EL (cell line): ENCODE data around the gene AGT.

Experiments
- DNase-seq: peaks from one replicate; pipeline ENCODE4 v3.0.0-alpha.2; 2016

Gene AGT

DNA sequence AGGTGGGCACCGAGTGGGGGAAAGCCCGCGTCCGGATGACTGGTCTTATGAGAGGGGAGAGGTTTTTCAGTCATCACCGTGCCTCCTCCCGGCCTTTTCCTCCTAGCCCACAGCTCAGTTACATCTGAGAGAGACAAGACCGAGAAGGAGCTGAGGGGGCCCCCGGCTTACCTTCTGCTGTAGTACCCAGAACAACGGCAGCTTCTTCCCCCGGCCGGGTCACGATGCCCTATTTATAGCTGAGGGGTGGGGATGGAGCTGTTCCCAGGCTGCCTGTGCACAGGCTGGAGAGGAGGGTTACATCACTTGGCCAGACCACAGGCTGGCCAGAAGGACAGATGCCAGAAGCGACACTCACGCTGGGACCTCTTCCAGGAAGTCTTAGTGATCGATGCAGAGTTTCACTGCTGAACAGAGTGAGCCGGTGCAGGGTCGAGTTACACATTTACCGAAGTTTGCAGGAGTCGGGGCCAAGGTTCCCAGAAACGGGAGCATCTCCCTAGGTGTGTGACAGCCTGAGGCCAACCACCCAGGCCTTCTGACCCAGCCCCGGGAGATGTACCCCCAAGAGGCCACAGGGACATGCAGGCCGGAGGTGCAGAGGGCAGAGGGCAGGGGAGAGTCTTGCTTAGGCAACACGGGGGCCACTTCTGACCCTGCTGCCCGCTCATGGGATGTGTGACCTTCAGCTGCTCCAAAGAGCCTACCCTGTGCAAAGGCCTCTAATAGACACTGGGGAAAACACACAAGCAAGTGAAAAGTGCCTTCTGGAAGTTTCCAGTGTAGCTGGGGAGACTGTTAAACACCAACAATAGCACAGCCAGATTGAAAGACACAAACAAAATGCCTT lies at the start of gene AGT:
AGT (minus strand) TSS at position 208 of the 850 bp plus-strand sequence. CDS start 3,299 bp downstream, outside the sequence.
- peak; percentile 81 for DNase-seq

DNA sequence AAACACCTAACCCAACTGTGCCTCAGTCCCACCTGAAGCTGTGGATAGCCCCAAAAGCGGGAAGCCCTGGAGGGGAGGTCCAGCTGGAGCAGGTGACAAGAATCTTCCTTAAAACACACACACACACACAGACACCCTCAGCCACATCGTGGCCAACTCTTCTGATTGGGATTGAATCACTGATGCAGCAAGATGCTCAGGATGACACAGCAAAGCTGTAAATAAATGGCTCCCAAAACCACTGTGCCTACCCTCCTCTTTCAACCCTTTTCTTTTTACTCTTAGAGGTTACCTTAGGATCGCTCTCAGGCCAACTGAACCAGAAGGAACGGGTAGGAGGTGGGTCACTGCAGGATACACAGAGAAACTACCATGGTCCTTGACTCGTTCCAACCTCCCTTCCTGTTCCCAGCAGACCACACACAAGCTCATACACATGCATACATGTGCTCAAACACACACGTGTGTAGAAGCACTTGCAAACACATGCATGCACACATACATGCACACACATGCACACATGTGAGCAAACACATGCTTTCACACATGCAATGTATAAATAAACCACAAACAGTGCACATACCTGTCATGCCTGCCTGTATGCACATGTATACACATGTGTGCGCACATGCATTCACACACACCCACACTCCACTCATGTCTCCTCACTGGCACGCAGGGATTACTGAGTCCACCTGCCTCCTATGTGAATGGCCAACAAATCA lies 47.7 kb upstream of the AGT start:
- DNase-seq, result no peak

DNA sequence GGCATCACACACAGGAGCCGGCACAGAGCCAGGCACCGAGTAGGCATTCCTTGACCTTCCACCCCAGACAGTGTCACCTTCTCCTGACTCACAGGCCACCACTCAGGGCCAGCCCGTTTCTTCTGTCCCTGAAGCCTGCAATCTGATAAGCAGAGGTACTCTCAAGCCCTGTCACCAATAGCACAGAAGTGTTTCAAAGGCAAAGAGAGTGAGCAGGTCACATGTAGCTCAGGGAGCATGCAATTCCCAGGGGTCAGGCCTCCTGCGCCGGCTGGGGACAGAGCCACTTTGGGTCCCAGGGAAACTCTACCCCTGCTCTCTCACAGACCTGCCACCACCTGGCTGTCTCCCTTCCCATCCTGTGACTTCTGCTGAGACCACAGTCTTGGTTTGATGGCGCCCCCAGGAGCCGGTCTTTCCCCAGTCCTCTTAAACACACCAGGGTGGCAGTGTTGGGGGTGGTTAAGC lies 46.5 kb upstream of the AGT start:
- DNase-seq, result no peak

DNA sequence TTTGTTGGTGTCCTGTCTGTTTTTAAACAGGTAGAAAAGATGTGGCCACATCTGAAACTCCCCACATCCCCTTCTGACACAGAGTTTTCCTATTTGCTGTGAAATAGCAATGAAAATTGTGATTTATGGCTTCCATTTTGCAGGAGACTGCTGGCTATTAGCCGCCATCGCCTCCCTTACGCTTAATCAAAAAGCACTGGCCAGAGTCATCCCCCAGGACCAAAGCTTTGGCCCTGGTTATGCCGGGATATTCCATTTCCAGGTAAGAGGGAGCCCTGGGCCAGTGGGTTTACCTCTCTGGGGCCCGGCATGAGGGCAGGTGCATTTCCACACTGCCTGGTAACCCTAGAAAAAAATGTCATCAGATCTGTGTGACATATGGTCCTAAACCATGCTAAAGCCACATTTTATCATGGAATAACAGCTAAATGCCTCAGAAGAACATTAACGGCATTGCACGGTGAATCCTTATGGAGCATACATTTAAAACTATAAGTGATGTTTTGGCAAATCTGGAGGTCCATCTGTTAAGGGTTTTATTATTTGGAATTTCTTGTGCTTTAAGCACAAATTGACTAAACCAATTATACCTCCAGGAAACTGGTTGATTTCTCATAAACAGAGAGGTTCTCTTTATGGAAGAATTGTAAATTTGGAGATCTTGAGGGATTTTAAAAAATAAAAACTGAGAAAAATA lies 45.6 kb upstream of the AGT start:
- DNase-seq, result no peak

DNA sequence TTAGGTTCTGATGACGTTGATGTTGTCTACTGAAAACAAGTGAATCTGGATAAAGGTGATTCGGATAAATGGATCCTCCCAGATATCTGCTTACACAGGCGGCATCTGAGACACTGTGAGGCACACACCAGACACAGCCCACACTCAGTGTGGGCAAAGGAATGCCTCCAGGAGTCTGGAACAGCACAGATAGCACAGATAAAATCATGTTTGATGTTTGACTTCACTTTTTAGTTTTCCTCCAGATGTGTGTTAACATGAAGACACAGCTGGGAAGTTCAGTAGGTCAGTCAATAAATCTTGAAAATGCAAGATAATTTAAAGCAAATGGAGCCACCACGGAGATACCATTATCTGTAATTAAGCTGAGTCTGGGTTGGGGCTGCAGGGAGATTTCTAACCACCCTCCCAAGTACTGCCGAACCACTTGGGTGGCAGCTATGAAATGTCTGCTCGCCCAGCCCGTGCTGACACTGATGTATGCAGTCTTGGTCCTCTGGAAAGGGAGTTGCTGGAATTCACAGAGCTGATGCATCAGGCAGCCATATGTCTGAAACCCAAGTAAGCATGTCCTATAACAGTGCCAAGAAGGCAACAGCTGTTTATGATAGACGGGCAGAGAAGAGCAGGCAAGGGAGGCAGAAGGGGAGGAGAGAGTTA lies 44.9 kb upstream of the AGT start:
- peak; percentile 9 for DNase-seq

DNA sequence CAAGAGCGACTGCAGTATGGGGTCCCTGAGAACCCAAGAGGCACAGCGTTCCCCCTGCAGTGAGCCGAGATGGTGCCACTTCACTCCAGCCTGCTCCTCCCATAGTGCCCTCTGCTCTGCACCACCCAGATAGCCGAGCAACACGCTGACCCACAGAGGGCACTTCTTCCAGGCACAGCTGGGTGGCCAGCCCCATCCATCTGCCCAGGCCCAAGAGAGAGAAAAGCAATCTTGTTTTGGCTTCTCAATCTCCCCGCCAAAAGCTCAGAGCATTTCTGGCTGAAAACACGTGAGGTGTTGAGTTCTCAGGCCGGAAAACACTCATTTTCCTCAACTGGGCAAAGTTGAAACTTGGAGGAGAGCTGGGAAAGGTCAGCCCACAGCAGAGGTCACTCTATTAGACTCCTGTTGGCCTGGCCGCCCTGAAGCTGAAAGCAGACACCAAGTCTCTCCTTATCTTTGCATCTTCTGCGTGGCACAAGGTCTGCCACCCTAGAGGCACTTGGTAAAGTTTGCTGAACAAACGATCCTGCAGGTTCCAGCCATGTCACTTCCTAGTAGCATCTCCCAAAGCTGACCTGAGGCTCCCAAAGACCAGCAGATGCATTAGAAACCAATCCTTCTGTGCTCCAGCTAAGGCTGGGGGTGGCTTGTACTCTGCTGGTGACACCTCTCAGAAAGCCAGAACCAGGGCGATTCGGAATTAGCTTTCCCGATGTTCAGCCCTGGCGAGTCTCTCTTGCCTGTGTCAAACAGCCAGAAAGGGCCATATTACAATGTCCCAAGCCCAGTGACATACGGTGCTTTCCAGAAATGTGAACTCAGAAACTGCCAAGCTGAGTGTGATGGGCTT lies 44.2 kb upstream of the AGT start:
- DNase-seq, result no peak

DNA sequence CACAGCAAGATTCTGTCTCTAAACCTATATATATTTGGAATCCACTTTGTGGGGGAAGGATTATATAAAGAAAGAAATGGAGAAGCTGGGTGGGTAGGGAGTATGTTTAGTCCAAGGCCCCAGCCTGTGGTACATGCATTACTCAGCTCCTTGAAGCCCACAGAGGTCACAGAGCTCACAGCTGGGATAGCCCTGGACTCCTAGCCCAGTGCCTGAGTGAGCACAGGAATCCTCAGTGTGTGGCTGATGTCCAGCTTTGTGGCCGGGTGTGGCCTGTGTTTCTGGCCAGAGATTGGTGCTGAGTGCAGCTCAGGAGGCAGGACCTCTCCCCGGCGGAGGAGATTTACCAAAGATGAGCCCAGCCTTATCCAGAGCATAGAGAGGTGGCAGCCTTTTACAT lies 40.9 kb upstream of the AGT start:
- DNase-seq, result peak; percentile 32

DNA sequence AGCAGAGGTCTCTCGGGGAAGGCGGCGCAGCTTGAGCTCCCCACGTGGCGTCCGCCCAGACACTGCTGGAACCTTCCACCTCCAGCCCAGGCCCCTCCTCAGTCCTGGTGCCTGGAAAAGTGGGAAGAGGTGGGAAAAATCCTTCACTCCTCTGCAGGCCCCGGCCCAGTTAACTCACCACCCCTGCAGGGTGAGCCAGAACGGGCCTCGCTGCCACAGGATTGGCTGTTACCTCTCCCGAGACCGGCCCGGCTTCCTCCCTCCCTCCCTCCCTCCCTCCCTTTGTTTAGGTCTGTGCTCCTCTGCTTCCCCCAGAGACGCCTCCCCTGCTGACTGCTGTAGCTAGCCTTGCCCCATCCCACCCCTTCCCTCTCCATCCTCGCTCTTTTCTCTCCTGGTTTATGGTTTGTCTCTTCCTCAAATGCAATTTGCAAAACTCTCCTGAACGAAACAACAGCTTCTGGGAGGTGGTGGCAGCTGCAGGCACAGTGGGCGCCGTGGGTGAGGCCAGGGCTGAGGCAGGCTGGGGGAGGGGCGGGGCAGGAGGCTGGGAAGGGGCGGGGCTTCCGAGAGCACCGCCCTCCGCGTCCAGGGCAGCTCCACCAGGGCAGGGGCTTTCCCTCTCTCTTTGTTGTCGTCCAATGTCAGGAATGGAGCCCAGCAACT lies 39.8 kb upstream of the AGT start:
- DNase-seq, result no peak

DNA sequence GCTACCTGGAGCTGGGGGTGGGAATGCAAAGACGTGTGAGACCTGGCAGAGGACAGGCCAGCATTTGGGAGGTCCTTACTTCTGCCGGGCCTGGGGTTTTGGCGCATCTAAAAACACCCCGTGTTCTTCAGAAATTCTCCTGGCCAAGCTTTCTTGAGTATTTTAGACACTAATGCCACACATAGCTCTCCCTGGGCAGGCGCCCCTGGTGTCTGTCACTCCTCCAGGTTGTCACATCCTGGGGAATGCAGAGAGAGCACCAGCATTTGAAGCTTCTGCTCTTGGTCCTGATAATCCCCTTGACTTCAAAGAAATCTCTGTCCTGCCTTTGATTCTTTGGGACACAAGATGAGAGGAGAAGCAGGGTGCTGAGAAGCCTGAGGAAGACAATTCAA lies 39.3 kb upstream of the AGT start:
- DNase-seq, result no peak

DNA sequence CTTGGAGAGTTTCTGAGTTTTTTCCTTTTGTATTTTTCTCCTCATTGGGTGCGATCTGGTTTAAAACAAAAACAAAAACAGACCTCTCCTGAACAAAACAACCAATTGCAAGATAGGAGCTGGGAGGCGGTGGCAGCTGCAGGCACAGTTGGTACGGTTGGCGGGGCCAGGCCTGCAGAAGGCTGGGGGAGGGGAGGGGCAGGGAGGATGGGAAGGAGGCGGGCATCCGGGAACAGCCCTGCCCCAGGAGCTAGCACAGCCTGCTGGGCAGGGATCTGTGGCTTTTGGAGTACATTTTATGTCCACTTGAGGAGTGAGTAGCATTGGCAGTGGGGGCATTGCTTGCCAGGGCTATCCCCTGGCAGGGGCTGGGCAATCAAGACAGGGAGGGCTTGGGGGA lies 38.5 kb upstream of the AGT start:
- no peak for DNase-seq

DNA sequence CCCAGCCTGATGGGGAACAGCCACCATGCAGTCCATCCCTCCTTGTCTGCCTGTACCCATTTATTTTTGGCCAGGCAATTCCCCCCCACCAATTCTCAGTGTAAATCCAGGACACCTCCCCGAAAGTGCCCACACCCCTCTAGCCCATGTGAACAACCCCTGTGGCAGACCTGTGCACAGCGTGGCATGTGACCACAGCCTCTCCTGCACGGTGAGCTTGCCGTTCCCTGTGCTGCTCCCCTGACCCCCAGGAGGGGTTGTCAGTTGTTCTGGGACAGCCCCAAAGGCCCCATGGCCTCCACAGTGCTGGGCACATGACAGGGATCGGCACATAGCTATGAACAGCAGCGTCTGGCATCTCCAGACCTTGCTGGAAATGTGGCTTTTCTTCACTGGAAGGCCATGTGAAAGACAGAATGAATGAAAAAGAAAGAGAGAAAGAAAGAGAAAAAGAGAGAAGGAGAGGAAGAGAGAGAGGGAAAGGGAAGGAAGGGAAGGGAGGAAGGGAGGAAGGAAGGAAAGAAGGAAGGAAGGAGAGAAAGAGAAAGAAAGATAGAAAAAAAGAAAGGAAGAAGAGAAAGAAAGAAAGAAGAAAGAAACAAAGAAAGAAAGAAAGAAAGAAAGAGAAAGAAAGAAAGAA lies 37.2 kb upstream of the AGT start:
- no peak for DNase-seq

DNA sequence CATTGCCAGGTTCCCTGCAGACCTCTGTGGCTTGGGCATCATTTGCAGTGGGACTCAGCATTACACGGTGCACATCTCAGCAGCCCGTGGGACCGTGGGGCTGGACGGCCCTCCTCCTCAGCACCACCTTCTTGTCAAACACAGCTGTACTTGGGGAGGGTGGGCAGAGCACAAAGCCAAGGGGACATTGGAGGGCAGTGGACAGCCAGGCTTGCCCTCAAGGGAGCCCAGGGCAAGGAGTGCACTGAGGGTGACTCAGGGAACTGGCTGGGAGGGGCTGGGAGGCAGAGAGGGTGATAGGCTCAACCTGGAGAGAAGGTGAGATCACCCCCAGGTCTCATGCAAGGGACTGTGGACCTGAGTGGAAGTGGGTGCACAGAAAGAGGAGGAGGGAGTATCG lies 36.7 kb upstream of the AGT start:
- no peak for DNase-seq

DNA sequence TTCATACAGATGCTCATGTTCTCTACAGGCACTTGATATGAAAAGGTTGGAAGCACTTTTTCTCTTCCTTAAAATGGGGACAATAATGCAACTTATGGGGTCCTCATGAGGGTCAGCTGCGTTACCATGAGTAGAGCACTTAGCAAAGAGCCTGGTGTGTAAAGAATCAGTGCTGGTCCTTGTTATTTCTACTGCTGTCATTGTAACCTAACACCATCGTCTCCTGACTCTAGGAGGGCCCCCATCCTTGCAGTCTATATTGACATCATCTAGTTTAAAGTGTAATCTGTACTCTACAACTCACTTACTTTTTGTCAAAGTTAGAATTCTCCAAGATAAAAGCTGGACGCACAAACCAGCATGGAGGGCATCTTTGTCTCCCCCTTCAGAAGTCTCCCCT lies 35.7 kb upstream of the AGT start:
- DNase-seq, result no peak

DNA sequence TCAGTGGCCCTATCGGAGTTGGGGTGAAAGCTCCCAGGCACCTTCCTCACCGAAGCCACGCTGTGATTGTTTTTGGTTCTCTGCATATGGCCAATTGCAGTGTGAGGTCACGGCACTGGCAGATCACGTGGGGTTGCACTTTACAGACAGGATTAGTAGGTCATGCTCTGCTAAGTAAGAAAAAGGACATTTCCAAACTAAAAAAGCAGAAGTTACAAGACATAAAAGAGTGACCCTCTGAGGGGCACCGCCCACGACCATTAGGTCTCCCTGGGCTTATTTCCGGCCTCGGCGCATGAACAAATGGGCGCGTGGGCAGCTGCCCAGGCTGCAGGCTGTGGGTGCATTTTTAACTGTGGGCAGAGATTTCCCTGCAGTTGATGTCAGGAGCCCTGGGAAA lies 35.2 kb upstream of the AGT start:
- no peak for DNase-seq

DNA sequence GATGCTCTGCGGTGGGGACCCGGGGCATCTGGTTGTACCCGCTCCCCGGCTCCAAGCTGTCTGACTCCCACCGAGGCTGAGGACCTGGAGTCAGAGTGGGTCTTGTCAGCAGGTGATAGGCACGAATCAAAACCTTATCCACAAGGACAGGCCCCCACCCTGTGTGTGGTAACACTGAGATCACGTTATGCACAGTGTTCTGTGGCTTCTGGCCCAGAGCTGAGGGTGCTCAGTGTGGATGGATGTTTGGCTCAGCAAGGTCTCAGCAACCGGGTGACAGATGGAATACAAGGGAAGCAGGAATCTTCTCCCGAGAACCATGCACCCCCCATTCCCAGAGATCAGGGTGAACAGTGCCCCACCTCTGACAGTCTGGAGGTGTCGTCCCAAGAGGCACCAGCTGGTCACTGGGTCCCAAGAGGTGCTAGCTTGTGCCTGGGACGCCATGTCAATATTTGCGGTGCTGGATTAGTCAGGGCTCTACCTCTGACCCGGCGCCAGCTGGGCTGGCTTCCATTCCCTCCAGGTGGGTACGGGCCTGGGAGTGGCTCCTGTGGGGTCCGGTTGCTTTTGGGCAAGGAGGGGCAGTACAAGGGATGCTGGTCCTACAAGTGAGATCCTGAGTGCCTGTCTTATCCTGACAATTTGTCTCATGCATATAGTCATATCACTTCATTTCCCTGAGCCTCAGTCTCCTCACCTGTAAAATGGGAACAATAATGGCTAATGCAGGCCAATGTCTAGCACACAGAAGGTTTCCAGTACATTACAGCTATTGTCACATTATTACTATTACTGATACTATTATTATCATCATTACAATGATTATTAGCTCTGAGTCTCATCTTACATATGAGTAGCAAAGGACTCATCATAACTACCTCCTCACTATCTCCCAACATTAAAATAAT lies 34.2 kb upstream of the AGT start:
- no peak for DNase-seq

DNA sequence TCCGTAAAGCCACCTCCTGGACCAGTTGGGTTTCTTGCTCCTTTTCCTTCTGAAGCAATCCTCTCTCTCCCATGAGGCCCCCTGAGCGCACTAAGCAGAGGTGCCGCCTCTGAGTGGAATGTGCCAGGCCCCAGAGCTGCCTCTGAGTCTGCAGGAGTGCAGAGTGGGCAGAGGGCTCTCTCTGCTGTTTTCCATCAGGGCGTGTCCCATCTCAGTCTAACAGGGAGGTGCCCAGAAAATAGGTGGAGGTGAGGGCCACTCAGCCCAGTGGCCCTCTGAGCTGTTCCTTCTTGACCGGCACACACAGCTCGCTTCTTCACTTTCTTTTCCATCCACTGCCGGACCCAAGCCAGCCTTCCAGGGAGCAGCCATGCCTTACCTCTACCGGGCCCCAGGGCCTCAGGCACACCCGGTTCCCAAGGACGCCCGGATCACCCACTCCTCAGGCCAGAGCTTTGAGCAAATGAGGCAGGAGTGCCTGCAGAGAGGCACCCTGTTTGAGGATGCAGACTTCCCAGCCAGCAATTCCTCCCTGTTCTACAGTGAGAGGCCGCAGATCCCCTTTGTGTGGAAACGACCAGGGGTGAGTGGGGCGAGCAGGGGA lies 33.3 kb upstream of the AGT start, which contains the start of gene CAPN9:
CAPN9 (plus strand) TSS at position 262 of the 604 bp plus-strand sequence; CDS start at position 371, 109 bp downstream.
- no peak for DNase-seq

DNA sequence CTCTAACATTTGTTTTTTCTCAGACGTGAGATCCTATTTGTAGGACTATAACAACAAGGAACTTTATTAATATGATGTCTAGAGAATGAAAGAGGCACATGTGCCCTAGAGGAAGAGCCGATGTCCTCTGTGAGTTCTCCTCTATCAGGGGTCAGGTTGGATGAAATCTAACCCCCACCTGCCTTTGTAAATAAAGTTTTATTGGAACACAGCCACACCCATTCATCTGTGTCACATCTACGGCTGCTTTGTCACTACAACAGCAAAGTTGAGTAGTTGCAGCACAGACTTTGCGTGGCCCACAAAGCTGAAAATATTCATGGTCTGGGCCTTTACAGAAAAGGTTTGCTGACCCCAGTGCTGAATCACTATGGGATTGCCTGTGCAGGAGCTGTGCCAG lies 32.7 kb upstream of the AGT start:
- no peak for DNase-seq

DNA sequence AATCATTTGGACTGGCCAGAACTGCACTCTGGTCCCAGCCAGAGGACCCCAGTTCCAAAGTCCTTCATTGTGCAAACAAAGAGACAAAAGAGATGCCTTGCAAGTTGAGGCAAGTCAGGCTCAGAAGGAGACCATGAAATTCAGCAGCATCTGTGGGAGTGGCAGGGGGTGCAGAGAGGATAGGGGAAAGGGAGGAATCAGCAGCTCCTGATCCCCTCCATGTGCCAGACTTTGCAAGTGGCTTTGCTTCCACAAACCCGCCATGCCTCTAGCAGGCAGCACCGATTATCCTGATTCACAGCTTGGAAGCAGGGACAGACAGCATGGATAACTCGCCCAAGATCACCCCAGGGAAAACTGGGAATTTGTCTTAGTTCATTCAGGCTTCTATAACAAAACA lies 31.1 kb upstream of the AGT start:
- DNase-seq, result no peak

DNA sequence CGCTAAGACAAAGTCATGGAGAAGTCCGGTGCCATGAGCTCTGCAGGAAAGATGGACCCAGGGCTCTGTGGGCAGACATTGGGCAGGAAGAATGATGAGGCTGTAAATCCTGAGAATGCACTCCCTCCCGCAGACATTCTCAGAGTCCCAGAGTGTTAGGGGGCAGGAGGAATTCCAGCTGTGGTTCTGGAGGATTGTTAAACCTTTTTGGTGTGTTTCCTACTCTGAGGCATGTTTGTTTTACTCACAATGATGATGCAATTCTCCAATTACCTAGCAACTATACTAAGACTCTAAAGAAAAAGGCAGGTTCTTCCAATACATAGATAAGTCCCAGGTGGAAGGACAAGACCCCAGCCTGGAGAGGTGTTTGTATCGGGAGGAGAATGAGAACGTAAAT lies 30.5 kb upstream of the AGT start:
- peak; percentile 17 for DNase-seq
